HepG2 (cell line): ENCODE results near the gene COX7B. TPM values are rescaled to one million over a fixed set of nuclear protein-coding genes. Genes with fewer than 3 reads are reported as not detected.
A peak's percentile ranks its signal among the peaks of the same experiment; 100 is the strongest.

Experiments used
- ATF7 ChIP-seq, 2 experiments: fragments of 450-650 bp in 1 of 2; sonication (generic) in 1 of 2; formaldehyde crosslinking in 1 of 2; IDR thresholded peaks; 2 replicates each; pipeline versions ENCODE4 v1.4.0 to v1.6.1; 2016 to 2020; ENCODE audit warnings: antibody characterized with exemption in 1 of 2, mild to moderate bottlenecking in 1 of 2, missing genetic modification reagents in 1 of 2
- CREM ChIP-seq, 2 experiments: sonication (generic) in 1 of 2; formaldehyde crosslinking in 1 of 2; IDR thresholded peaks; 2 replicates each; pipeline versions ENCODE4 v1.4.0 to v1.6.1; 2016 to 2020; ENCODE audit warnings: antibody characterized with exemption in 1 of 2, mild to moderate bottlenecking in 1 of 2, missing genetic modification reagents in 1 of 2
- FOXA3 ChIP-seq: IDR thresholded peaks from 2 replicates; pipeline ENCODE4 v1.6.1; 2016; ENCODE audit warnings: missing genetic modification reagents, missing compliant biosample characterization
- GATAD1 ChIP-seq: IDR thresholded peaks from 2 replicates; pipeline ENCODE4 v1.6.1; 2016; ENCODE audit warnings: missing genetic modification reagents, missing compliant biosample characterization
- IRF2 ChIP-seq: IDR thresholded peaks from 2 replicates; pipeline ENCODE4 v1.6.1; 2018; ENCODE audit warnings: missing genetic modification reagents, missing compliant biosample characterization
- LCORL ChIP-seq, 2 experiments: fragments of 450-650 bp in 1 of 2; sonication (generic) in 1 of 2; formaldehyde crosslinking in 1 of 2; IDR thresholded peaks; 2 replicates each; pipeline versions ENCODE4 v1.5.0 to v1.6.1; 2017 to 2020; ENCODE audit warnings: antibody characterized with exemption in 1 of 2, missing genetic modification reagents in 1 of 2
- MIXL1 ChIP-seq: IDR thresholded peaks from 2 replicates; pipeline ENCODE4 v1.6.1; 2016
- THAP11 ChIP-seq: IDR thresholded peaks from 2 replicates; pipeline ENCODE4 v1.6.1; 2016; ENCODE audit warnings: missing biosample characterization, missing genetic modification reagents
- THYN1 ChIP-seq: sonication (generic); formaldehyde crosslinking; IDR thresholded peaks from 2 replicates; pipeline ENCODE4 v1.8.1; 2023; ENCODE audit warnings: low read depth, mild to moderate bottlenecking, moderate library complexity, missing genetic modification reagents, borderline replicate concordance
- ZNF772 ChIP-seq: sonication (generic); formaldehyde crosslinking; IDR thresholded peaks from 2 replicates; pipeline ENCODE4 v1.5.0; 2020; ENCODE audit warnings: mild to moderate bottlenecking, missing genetic modification reagents
- polyA plus RNA-seq, 8 experiments: library from polyadenylated mRNA; depleted of rRNA in 3 of 8; stranded (reverse) in 7 of 8; unstranded in 1 of 8; fragments of >200 nt; fragmentation: Illumina TruSeq in 4 of 8; extraction: Trizol in 4 of 8; gene quantifications; 2 replicates each; pipeline versions ENCODE4 v1.2.1 to v1.2.3, GENCODE V29; 2011 to 2016; ENCODE audit warnings: low read depth in 4 of 8, missing spikeins in 1 of 8, mixed read lengths in 1 of 8; ENCODE audit not compliant: insufficient read depth in 1 of 8
- total RNA-seq, 5 experiments: library from RNA; depleted of rRNA; stranded (reverse); fragments of >200 nt; fragmentation: Illumina TruSeq; extraction: Trizol; gene quantifications; 2 replicates each; pipeline ENCODE4 v1.2.3, GENCODE V29; 2016; ENCODE audit warnings: low read depth in 1 of 5
- TF ChIP-seq, protein P1 (sequence below): sonication (generic); formaldehyde crosslinking; IDR thresholded peaks from 2 replicates; pipeline ENCODE4 v1.5.0; 2020; ENCODE audit warnings: mild to moderate bottlenecking, missing genetic modification reagents, moderate library complexity
- TF ChIP-seq, protein P2 (sequence below): IDR thresholded peaks from 2 replicates; pipeline ENCODE4 v1.4.0; 2020; ENCODE audit warnings: mild to moderate bottlenecking, missing genetic modification reagents
- TF ChIP-seq, protein P3 (sequence below): IDR thresholded peaks from 2 replicates; pipeline ENCODE4 v1.6.1; 2016; ENCODE audit warnings: missing compliant biosample characterization, missing genetic modification reagents, borderline replicate concordance
- TF ChIP-seq, protein P4 (sequence below): IDR thresholded peaks from 2 replicates; pipeline ENCODE4 v1.6.1; 2016; ENCODE audit warnings: low read depth
- TF ChIP-seq, protein P5 (sequence below): IDR thresholded peaks from 2 replicates; pipeline ENCODE4 v1.6.1; 2012; ENCODE audit warnings: low read depth, low read length, improper control_type of control experiment
- TF ChIP-seq, protein P6 (sequence below): sonication (generic); formaldehyde crosslinking; IDR thresholded peaks from 2 replicates; pipeline ENCODE4 v1.4.0; 2020; ENCODE audit warnings: missing genetic modification reagents

Gene COX7B
- total and polyA plus RNA-seq, 2 of the 13 experiments (the other 11 are each of a cell fraction or from before 2014, with no cell fraction given): 375 to 635 TPM

DNA sequence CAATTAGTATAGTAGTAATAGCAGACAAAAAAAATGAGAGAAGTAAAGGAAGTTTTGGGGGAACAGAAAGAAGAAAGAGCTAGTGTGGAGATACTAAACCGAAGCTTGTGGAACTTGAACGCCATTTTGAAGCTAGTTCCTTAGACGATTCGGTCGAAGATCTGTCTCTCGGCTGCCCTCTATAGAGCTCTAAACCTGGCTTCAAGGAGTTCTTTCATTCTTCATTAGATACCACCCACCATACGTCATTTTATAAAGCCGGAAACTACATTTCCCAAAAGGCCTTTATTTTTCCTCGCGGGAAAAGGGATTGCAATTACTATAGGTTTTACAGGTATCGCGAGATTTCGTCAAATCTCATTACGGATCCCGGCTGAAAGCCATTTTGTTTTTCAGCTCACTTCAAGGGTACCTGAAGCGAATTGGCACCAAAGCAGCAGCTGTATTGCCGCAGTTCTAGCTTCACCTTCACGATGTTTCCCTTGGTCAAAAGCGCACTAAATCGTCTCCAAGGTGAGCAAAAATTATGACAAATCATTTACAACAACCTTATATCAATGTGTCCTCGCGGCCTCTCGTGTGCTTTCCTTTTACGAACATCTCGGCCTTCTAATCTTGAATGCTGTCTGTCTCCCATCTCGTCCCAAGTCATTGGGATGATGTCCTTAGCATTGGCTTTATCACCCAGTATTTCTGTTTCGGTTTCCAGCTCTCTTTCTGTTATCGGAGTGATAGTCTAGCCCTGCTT lies at the start of gene COX7B (continued):
- TF ChIP-seq, protein P1, sequence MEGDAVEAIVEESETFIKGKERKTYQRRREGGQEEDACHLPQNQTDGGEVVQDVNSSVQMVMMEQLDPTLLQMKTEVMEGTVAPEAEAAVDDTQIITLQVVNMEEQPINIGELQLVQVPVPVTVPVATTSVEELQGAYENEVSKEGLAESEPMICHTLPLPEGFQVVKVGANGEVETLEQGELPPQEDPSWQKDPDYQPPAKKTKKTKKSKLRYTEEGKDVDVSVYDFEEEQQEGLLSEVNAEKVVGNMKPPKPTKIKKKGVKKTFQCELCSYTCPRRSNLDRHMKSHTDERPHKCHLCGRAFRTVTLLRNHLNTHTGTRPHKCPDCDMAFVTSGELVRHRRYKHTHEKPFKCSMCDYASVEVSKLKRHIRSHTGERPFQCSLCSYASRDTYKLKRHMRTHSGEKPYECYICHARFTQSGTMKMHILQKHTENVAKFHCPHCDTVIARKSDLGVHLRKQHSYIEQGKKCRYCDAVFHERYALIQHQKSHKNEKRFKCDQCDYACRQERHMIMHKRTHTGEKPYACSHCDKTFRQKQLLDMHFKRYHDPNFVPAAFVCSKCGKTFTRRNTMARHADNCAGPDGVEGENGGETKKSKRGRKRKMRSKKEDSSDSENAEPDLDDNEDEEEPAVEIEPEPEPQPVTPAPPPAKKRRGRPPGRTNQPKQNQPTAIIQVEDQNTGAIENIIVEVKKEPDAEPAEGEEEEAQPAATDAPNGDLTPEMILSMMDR (CRISPR knock-in tag): peak; percentile 56
- TF ChIP-seq THYN1 (CRISPR knock-in tag) (no peak), FOXA3 (CRISPR knock-in tag) (peak; percentile 24; the same call in 1 of the 2 replicates), GATAD1 (CRISPR knock-in tag) (peak; percentile 80), IRF2 (CRISPR knock-in tag) (peak; percentile 38; the same call in 1 of the 2 replicates), MIXL1 (peak; percentile 46), LCORL (IDR thresholded peaks at IDR 0.05) (no peak), LCORL (CRISPR knock-in tag; IDR thresholded peaks at IDR 0.05) (no peak), ATF7 (IDR thresholded peaks at IDR 0.05) (peak; percentile 40; the same call in 1 of the 2 replicates), ATF7 (CRISPR knock-in tag; IDR thresholded peaks at IDR 0.05) (no peak), ZNF772 (CRISPR knock-in tag) (0 out of 2 replicates have a peak, but pooled peaks have one; percentile 25), THAP11 (peak; percentile 98), CREM (IDR thresholded peaks at IDR 0.05) (peak; percentile 94), CREM (CRISPR knock-in tag; IDR thresholded peaks at IDR 0.05) (no peak)
- TF ChIP-seq, protein P2, sequence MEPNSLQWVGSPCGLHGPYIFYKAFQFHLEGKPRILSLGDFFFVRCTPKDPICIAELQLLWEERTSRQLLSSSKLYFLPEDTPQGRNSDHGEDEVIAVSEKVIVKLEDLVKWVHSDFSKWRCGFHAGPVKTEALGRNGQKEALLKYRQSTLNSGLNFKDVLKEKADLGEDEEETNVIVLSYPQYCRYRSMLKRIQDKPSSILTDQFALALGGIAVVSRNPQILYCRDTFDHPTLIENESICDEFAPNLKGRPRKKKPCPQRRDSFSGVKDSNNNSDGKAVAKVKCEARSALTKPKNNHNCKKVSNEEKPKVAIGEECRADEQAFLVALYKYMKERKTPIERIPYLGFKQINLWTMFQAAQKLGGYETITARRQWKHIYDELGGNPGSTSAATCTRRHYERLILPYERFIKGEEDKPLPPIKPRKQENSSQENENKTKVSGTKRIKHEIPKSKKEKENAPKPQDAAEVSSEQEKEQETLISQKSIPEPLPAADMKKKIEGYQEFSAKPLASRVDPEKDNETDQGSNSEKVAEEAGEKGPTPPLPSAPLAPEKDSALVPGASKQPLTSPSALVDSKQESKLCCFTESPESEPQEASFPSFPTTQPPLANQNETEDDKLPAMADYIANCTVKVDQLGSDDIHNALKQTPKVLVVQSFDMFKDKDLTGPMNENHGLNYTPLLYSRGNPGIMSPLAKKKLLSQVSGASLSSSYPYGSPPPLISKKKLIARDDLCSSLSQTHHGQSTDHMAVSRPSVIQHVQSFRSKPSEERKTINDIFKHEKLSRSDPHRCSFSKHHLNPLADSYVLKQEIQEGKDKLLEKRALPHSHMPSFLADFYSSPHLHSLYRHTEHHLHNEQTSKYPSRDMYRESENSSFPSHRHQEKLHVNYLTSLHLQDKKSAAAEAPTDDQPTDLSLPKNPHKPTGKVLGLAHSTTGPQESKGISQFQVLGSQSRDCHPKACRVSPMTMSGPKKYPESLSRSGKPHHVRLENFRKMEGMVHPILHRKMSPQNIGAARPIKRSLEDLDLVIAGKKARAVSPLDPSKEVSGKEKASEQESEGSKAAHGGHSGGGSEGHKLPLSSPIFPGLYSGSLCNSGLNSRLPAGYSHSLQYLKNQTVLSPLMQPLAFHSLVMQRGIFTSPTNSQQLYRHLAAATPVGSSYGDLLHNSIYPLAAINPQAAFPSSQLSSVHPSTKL (CRISPR knock-in tag): 0 out of 2 replicates have a peak, but pooled peaks have one; percentile 26
- TF ChIP-seq, protein P3, sequence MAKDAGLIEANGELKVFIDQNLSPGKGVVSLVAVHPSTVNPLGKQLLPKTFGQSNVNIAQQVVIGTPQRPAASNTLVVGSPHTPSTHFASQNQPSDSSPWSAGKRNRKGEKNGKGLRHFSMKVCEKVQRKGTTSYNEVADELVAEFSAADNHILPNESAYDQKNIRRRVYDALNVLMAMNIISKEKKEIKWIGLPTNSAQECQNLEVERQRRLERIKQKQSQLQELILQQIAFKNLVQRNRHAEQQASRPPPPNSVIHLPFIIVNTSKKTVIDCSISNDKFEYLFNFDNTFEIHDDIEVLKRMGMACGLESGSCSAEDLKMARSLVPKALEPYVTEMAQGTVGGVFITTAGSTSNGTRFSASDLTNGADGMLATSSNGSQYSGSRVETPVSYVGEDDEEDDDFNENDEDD (CRISPR knock-in tag): peak; percentile 66; the same call in 1 of the 2 replicates
- TF ChIP-seq, protein P4, sequence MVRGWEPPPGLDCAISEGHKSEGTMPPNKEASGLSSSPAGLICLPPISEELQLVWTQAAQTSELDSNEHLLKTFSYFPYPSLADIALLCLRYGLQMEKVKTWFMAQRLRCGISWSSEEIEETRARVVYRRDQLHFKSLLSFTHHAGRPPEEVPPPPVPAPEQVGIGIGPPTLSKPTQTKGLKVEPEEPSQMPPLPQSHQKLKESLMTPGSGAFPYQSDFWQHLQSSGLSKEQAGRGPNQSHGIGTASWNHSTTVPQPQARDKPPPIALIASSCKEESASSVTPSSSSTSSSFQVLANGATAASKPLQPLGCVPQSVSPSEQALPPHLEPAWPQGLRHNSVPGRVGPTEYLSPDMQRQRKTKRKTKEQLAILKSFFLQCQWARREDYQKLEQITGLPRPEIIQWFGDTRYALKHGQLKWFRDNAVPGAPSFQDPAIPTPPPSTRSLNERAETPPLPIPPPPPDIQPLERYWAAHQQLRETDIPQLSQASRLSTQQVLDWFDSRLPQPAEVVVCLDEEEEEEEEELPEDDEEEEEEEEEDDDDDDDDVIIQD (CRISPR knock-in tag): 0 out of 2 replicates have a peak, but pooled peaks have one; percentile 34
- TF ChIP-seq, protein P5, sequence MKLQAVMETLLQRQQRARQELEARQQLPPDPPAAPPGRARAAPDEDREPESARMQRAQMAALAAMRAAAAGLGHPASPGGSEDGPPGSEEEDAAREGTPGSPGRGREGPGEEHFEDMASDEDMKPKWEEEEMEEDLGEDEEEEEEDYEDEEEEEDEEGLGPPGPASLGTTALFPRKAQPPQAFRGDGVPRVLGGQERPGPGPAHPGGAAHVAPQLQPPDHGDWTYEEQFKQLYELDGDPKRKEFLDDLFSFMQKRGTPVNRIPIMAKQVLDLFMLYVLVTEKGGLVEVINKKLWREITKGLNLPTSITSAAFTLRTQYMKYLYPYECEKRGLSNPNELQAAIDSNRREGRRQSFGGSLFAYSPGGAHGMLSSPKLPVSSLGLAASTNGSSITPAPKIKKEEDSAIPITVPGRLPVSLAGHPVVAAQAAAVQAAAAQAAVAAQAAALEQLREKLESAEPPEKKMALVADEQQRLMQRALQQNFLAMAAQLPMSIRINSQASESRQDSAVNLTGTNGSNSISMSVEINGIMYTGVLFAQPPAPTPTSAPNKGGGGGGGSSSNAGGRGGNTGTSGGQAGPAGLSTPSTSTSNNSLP: peak; percentile 24; the same call in 1 of the 2 replicates
- TF ChIP-seq, protein P6, sequence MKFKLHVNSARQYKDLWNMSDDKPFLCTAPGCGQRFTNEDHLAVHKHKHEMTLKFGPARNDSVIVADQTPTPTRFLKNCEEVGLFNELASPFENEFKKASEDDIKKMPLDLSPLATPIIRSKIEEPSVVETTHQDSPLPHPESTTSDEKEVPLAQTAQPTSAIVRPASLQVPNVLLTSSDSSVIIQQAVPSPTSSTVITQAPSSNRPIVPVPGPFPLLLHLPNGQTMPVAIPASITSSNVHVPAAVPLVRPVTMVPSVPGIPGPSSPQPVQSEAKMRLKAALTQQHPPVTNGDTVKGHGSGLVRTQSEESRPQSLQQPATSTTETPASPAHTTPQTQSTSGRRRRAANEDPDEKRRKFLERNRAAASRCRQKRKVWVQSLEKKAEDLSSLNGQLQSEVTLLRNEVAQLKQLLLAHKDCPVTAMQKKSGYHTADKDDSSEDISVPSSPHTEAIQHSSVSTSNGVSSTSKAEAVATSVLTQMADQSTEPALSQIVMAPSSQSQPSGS (CRISPR knock-in tag): peak; percentile 86
